Activated T-cell treated with anti-CD3 and anti-CD28 coated beads, Interleukin-2, amount 50 U/mL, for 72 hours (primary cell): ENCODE data around the gene SEL1L3. TPM values are rescaled to one million over a fixed set of nuclear protein-coding genes. Genes with fewer than 3 reads are reported as not detected.
A peak's percentile ranks its signal among the peaks of the same experiment; 100 is the strongest.

ENCODE experiments used
- ATAC-seq, 2 donors: fragments of 150-1000 bp; cut with Tn5 transposase; replicated peaks in 1 of 2; 2 replicates each; pipeline ENCODE4 v1.10.0; 2021; ENCODE audit warnings: moderate library complexity in 2 of 2, mild to moderate bottlenecking in 1 of 2
- DNase-seq, 2 donors: peaks; one replicate each; pipeline ENCODE4 v3.0.0; 2021 to 2022; ENCODE audit warnings: mixed read lengths in 1 of 2
- H3K27ac Mint-ChIP-seq: one replicate; pipeline ENCODE4 v1.8.0; 2022; ENCODE audit warnings: mild to moderate bottlenecking, moderate library complexity, mixed read lengths
- H3K27me3 Mint-ChIP-seq: one replicate; pipeline ENCODE4 v1.8.0; 2022; ENCODE audit warnings: low read depth, mixed read lengths
- H3K36me3 Mint-ChIP-seq, 2 donors: one replicate each; pipeline ENCODE4 v1.8.0; 2022; ENCODE audit warnings: mixed read lengths in 2 of 2, mild to moderate bottlenecking in 1 of 2; ENCODE audit not compliant: insufficient read depth in 2 of 2
- H3K4me1 Mint-ChIP-seq: one replicate; pipeline ENCODE4 v1.8.0; 2022; ENCODE audit warnings: low read depth, mixed read lengths
- H3K4me3 Mint-ChIP-seq, 2 donors: one replicate each; pipeline ENCODE4 v1.8.0; 2022; ENCODE audit warnings: mild to moderate bottlenecking in 2 of 2, mixed read lengths in 2 of 2, moderate library complexity in 2 of 2
- H3K9me3 Mint-ChIP-seq, 2 donors: one replicate each; pipeline ENCODE4 v1.8.0; 2022; ENCODE audit warnings: mixed read lengths in 2 of 2
- total RNA-seq, 2 donors: library from RNA; stranded (reverse); gene quantifications; one replicate each; pipeline ENCODE4 v1.2.3, GENCODE V29; 2022

Gene SEL1L3
- total RNA-seq, 2 donors from 2014 or later, result 27.7 to 61.2 TPM

- Mint-ChIP-seq H3K4me3 (no peak overlapping the region), H3K9me3 (peaks cover 0 to 3% of the 10 kb centered on the region in 2 donors), H3K27ac (no peak overlapping the region), H3K36me3 (peaks cover 27 to 32% of the 10 kb centered on the region in 2 donors), H3K4me1 (peaks cover 3% of the 10 kb centered on the region), H3K27me3 (no peaks in the 10 kb centered on the region)
- ATAC-seq, result no peak
- DNase-seq, result no peak
Measured at GRCh38 chr4:25779021-25779420, 83.8 kb downstream of the SEL1L3 start.

- Mint-ChIP-seq H3K27me3 (no peaks in the 10 kb centered on the region), H3K27ac (no peak overlapping the region), H3K4me1 (no peaks in the 10 kb centered on the region), H3K4me3 (no peak overlapping the region), H3K36me3 (peaks cover 20 to 26% of the 10 kb centered on the region in 2 donors), H3K9me3 (peaks cover 0 to 3% of the 10 kb centered on the region in 2 donors)
- DNase-seq (no peak), ATAC-seq (no peak)
Measured at GRCh38 chr4:25776795-25777194, 86.0 kb downstream of the SEL1L3 start.

- Mint-ChIP-seq H3K27me3 (no peaks in the 10 kb centered on the region), H3K4me3 (no peak overlapping the region), H3K9me3 (peaks cover 0 to 3% of the 10 kb centered on the region in 2 donors), H3K4me1 (no peaks in the 10 kb centered on the region), H3K36me3 (peaks cover 15 to 22% of the 10 kb centered on the region in 2 donors), H3K27ac (no peak overlapping the region)
- ATAC-seq (no peak), DNase-seq (no peak)
Measured at GRCh38 chr4:25775166-25775565, 87.6 kb downstream of the SEL1L3 start.

DNA sequence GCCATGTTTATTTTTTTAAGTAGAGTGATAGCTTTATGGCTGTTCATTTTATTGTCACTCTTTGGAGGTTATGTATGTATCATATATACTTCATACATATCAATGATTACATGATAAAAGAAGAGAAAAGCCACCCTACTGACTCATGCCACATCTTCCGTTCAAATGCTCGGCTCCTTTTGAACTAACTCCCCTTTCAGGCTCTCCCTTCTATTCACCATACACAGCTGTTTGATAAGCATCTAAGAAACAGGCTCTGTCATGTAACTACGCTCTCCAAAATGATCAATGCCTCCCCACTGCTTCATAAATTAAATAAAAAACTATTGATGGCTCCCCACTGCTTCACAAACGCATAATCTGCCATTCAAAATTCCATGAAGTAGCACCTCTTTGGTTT lies 89.4 kb downstream of the SEL1L3 start:
- H3K36me3 Mint-ChIP-seq, result peaks cover 7 to 18% of the 10 kb centered on the region in 2 donors
- no peak for DNase-seq
- no peaks in the 10 kb centered on the region for H3K27me3 Mint-ChIP-seq
- H3K9me3 Mint-ChIP-seq, result peaks cover 0 to 2% of the 10 kb centered on the region in 2 donors
- H3K27ac Mint-ChIP-seq, result no peak overlapping the region
- no peaks in the 10 kb centered on the region for H3K4me1 Mint-ChIP-seq
- no peak overlapping the region for H3K4me3 Mint-ChIP-seq
- no peak for ATAC-seq

DNA sequence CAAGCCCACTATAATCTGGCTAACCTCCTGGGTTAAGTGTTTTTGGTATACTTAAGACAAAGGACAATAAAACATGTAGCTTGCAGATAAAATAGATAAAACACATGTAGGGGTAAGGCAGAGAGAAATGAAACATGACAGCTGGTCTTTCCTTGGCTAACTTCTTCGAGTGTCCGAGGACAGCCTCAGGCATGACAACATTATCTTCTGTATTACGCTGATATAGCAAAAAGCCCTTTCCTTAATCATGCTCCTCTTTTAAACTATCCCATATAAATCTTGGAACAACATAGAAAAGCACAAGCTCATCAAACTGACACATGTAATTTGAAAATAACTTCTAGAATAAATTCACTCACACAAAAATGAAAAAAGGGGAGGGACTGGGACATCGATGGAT lies 91.1 kb downstream of the SEL1L3 start:
- Mint-ChIP-seq H3K9me3 (no peaks in the 10 kb centered on the region), H3K36me3 (peaks cover 2 to 5% of the 10 kb centered on the region in 2 donors), H3K4me3 (no peak overlapping the region), H3K27ac (no peak overlapping the region), H3K27me3 (no peaks in the 10 kb centered on the region), H3K4me1 (no peaks in the 10 kb centered on the region)
- DNase-seq (no peak), ATAC-seq (no peak)

DNA sequence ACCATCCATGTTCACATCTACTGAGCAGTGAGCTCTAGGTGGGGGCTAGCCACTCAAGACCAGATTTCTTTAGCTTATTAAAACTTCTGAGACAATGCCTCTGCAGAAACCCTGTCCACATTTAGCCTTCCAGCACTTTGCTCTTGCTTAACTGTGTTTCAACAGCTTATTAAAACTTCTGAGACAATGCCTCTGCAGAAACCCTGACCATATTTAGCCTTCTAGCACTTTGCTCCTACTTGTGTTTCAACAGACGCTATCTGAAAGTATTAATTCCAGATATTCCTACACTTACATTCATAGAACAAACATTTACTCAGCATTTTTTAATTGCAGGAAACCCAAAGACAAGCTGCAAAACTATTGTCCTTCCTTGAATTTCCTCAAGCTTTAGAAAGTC lies 91.9 kb downstream of the SEL1L3 start:
- Mint-ChIP-seq H3K4me3 (no peak overlapping the region), H3K4me1 (no peaks in the 10 kb centered on the region), H3K36me3 (peaks cover 2 to 9% of the 10 kb centered on the region in 2 donors), H3K27ac (no peak overlapping the region), H3K27me3 (no peaks in the 10 kb centered on the region), H3K9me3 (no peaks in the 10 kb centered on the region)
- no peak for ATAC-seq
- DNase-seq, result no peak

GRCh38 chr4:25769251-25769650 lies 93.5 kb downstream of the SEL1L3 start:
- Mint-ChIP-seq H3K4me1 (no peaks in the 10 kb centered on the region), H3K9me3 (no peaks in the 10 kb centered on the region), H3K36me3 (peaks cover 3 to 10% of the 10 kb centered on the region in 2 donors), H3K27ac (no peak overlapping the region), H3K4me3 (no peak overlapping the region), H3K27me3 (no peaks in the 10 kb centered on the region)
- no peak for ATAC-seq
- DNase-seq, result no peak

- no peaks in the 10 kb centered on the region for H3K9me3 Mint-ChIP-seq
- DNase-seq (peak; percentile 5 to 14), ATAC-seq (no peak)
- no peak overlapping the region for H3K27ac Mint-ChIP-seq
- H3K4me1 Mint-ChIP-seq, result no peaks in the 10 kb centered on the region
- H3K27me3 Mint-ChIP-seq, result no peaks in the 10 kb centered on the region
- peaks cover 3 to 10% of the 10 kb centered on the region in 2 donors for H3K36me3 Mint-ChIP-seq
- no peak overlapping the region for H3K4me3 Mint-ChIP-seq
Measured at GRCh38 chr4:25767877-25768725, 94.7 kb downstream of the SEL1L3 start.

- H3K4me1 Mint-ChIP-seq, result no peaks in the 10 kb centered on the region
- H3K36me3 Mint-ChIP-seq, result peaks cover 8 to 19% of the 10 kb centered on the region in 2 donors
- ATAC-seq, result no peak
- H3K27me3 Mint-ChIP-seq, result no peaks in the 10 kb centered on the region
- H3K4me3 Mint-ChIP-seq, result no peak overlapping the region
- no peak for DNase-seq
- H3K9me3 Mint-ChIP-seq, result peaks cover 3% of the 10 kb centered on the region in 2 donors
- no peak overlapping the region for H3K27ac Mint-ChIP-seq
Measured at GRCh38 chr4:25760518-25761157, 102.2 kb downstream of the SEL1L3 start.

- H3K36me3 Mint-ChIP-seq, result peaks cover 10 to 19% of the 10 kb centered on the region in 2 donors
- H3K4me1 Mint-ChIP-seq, result no peaks in the 10 kb centered on the region
- DNase-seq (no peak), ATAC-seq (no peak)
- no peaks in the 10 kb centered on the region for H3K27me3 Mint-ChIP-seq
- no peak overlapping the region for H3K4me3 Mint-ChIP-seq
- H3K27ac Mint-ChIP-seq, result no peak overlapping the region
- H3K9me3 Mint-ChIP-seq, result peaks cover 3% of the 10 kb centered on the region in 2 donors
Measured at GRCh38 chr4:25760048-25760447, 102.7 kb downstream of the SEL1L3 start.

DNA sequence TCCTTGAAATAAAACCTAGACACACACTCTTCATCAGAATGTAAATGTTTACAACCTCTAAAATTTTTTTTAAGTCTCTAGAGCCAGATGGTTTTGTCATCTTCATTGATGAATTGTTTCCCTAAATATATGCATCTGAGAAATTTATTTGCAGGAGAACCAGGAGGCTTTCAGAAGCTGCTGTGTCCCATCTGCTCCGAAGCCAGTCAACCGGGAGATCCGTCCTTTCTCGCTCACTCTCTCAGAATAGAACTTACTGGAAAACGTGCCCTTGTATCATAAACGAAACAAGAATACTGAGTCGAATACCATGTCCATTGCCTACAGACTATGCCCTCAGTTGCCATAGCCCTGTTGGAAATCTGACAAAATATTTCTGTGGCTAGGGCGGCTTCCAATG lies 103.7 kb downstream of the SEL1L3 start:
- H3K27me3 Mint-ChIP-seq, result no peaks in the 10 kb centered on the region
- no peak for ATAC-seq
- H3K4me3 Mint-ChIP-seq, result no peak overlapping the region
- H3K4me1 Mint-ChIP-seq, result no peaks in the 10 kb centered on the region
- H3K9me3 Mint-ChIP-seq, result peaks cover 3% of the 10 kb centered on the region in 2 donors
- peaks cover 9 to 17% of the 10 kb centered on the region in 2 donors for H3K36me3 Mint-ChIP-seq
- DNase-seq, result no peak
- no peak overlapping the region for H3K27ac Mint-ChIP-seq

DNA sequence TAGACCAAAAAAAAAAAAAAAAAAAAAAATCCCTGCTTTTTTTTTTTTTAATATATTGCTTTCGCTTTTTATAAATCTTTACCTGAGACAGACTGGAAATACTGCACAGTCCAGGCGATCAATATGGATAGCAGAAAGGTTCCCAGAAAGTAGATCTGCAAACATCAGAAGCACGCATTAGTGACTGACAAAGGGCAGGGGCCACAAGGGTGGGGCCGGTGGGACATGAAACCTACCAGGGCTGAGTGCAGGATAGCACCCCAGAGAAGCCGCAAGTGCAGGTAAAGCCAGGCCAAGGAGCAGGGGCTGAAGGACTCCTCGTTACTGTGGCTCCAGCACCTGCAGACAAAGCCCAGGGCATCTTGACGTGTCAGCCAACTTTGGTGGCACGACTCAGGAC lies 105.3 kb downstream of the SEL1L3 start:
- no peak overlapping the region for H3K27ac Mint-ChIP-seq
- DNase-seq (no peak), ATAC-seq (no peak)
- H3K36me3 Mint-ChIP-seq, result peaks cover 9 to 15% of the 10 kb centered on the region in 2 donors
- H3K4me3 Mint-ChIP-seq, result no peak overlapping the region
- no peaks in the 10 kb centered on the region for H3K4me1 Mint-ChIP-seq
- peaks cover 3% of the 10 kb centered on the region in 2 donors for H3K9me3 Mint-ChIP-seq
- no peaks in the 10 kb centered on the region for H3K27me3 Mint-ChIP-seq

DNA sequence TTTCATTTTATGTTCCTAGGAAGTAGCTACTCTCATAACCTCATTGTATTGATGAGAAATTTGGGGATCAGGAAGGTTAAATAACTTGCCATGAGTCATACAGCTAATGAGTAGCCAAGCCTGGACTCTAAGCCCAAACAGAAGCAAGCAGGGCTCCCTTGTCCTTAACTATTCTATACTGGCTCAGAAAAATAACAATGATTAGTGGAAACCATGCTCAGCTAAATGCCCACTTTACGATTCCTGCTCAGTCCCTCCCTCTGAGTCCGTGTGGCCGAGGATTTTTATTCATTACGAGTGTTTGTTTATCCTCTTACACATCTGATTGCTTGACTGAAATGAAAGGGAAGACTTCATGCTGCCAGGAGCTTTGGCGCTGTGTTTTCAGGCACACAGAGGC lies 106.3 kb downstream of the SEL1L3 start:
- H3K27ac Mint-ChIP-seq, result no peak overlapping the region
- H3K36me3 Mint-ChIP-seq, result peaks cover 9 to 10% of the 10 kb centered on the region in 2 donors
- no peaks in the 10 kb centered on the region for H3K27me3 Mint-ChIP-seq
- H3K4me1 Mint-ChIP-seq, result no peaks in the 10 kb centered on the region
- H3K4me3 Mint-ChIP-seq, result no peak overlapping the region
- ATAC-seq (no peak), DNase-seq (no peak)
- peaks cover 3% of the 10 kb centered on the region in 2 donors for H3K9me3 Mint-ChIP-seq
